DMS114 treated with DMSO at 0.1 percent for 48 hours (cell line): ENCODE measurements around the gene GRIA3.
"Not testable (repeated sequence)": the region's sequence is repeated elsewhere in the genome, so short reads cannot be mapped to it uniquely, and the experiment has no call there.

ENCODE experiments used
- DNase-seq: peaks from one replicate; lab custom pipeline; 2025; ENCODE audit not compliant: unreplicated experiment; lab: John Stamatoyannopoulos, UW

The GRIA3 gene

DNA sequence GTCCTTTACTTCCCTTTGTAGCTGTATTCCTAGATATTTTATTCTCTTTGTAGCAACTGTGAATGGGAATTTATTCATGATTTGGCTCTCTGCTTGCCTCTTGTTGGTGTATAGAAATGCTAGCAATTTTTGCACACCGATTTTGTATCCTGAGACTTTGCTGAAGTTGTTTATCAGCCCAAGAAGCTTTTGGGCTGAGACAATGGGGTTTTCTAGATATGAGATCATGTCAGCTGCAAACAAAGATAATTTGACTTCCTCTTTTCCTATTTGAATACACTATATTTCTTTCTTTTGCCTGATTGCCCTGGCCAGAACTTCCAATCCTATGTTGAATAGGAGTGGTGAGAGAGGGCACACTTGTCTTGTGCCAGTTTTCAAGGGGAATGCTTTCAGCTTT, 346.6 kb downstream of the GRIA3 start:
- not testable (repeated sequence) for DNase-seq
